Colonic mucosa (tissue), 4 donors: ENCODE data around the gene CABS1. TPM values are rescaled to one million over a fixed set of nuclear protein-coding genes. Genes with fewer than 3 reads are reported as not detected.

Source experiments
- DNase-seq: peaks from one replicate; pipeline ENCODE4 v3.0.0-alpha.2; 2020
- H3K27ac ChIP-seq: fragments of 200-600 bp; one replicate; pipeline ENCODE4 v1.8.0; 2021
- H3K27me3 ChIP-seq: fragments of 200-600 bp; one replicate; pipeline ENCODE4 v1.8.0; 2021
- H3K36me3 ChIP-seq: fragments of 200-600 bp; one replicate; pipeline ENCODE4 v1.8.0; 2021
- H3K4me1 ChIP-seq: fragments of 200-600 bp; one replicate; pipeline ENCODE4 v1.8.0; 2021; ENCODE audit warnings: mild to moderate bottlenecking
- H3K4me3 ChIP-seq: fragments of 200-600 bp; one replicate; pipeline ENCODE4 v1.8.0; 2021
- H3K9ac ChIP-seq, 2 donors: one replicate each; pipeline ENCODE4 v1.7.0; 2013; ENCODE audit warnings: control low read depth in 2 of 2, low read depth in 2 of 2, low read length in 2 of 2
- H3K9me3 ChIP-seq: fragments of 200-600 bp; one replicate; pipeline ENCODE4 v1.8.0; 2021
- intact Hi-C: fragments of 100-400 bp; cut with DNase I; formaldehyde crosslinking; loops from one replicate; pipeline ENCODE4 v1.14.1; 2022
- total RNA-seq, 2 donors: library from RNA; stranded (reverse); fragmentation: NEBNext Ultra II Directional in 1 of 2; extraction: Animal tissue kit (Norgen Biotek cat#: 25700) in 1 of 2; gene quantifications; one replicate each; pipeline ENCODE4 v1.2.1, GENCODE V29; 2021
- TF ChIP-seq, protein P1 (sequence below): fragments of 200-600 bp; IDR thresholded peaks from one replicate; pipeline ENCODE4 v1.8.0; 2022; ENCODE audit warnings: antibody characterized with exemption, mild to moderate bottlenecking
- donor health status: healthy.
- donor health status: DM: no; HTN: no; CAD: no.
- donor health status: DM: no; HTN: no; CAD: no.

CABS1 gene
- total RNA-seq, 2 donors from 2014 or later, result not detected

DNA sequence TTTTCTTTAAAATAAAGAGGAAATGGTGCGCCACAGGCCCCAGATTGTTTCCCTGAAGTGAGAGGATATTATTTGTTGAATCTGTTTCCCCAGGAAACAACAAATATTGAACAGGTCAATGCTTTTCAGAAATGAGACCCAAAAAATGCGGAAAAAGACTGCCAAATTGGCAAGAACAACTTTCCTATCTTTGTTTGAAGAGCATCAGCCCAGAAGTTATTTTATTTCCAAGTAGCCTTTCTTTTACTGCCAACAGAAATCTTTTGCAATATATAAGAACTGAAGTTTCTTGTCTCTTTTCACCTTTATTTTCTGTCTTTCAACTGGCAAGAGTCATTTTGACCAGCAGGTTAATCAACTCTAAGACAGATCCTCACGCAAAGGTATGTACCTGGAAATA lies 25.7 kb downstream of the CABS1 start, which contains the start of gene SMR3A:
SMR3A (plus strand) TSS at position 301 of the 400 bp plus-strand sequence. CDS start 1,356 bp downstream, outside the sequence.
- Histone ChIP-seq H3K9me3 (no peaks in the 10 kb centered on the region), H3K36me3 (no peaks in the 10 kb centered on the region), H3K27ac (no peak within 1 kb of the TSS), H3K9ac (no peak within 1 kb of the TSS), H3K4me1 (no peaks in the 10 kb centered on the region), H3K4me3 (no peak within 1 kb of the TSS), H3K27me3 (no peaks in the 10 kb centered on the region)
- intact Hi-C loops, result no loop called here
- DNase-seq, result no peak
- TF ChIP-seq, protein P1, sequence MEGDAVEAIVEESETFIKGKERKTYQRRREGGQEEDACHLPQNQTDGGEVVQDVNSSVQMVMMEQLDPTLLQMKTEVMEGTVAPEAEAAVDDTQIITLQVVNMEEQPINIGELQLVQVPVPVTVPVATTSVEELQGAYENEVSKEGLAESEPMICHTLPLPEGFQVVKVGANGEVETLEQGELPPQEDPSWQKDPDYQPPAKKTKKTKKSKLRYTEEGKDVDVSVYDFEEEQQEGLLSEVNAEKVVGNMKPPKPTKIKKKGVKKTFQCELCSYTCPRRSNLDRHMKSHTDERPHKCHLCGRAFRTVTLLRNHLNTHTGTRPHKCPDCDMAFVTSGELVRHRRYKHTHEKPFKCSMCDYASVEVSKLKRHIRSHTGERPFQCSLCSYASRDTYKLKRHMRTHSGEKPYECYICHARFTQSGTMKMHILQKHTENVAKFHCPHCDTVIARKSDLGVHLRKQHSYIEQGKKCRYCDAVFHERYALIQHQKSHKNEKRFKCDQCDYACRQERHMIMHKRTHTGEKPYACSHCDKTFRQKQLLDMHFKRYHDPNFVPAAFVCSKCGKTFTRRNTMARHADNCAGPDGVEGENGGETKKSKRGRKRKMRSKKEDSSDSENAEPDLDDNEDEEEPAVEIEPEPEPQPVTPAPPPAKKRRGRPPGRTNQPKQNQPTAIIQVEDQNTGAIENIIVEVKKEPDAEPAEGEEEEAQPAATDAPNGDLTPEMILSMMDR, result no peak

DNA sequence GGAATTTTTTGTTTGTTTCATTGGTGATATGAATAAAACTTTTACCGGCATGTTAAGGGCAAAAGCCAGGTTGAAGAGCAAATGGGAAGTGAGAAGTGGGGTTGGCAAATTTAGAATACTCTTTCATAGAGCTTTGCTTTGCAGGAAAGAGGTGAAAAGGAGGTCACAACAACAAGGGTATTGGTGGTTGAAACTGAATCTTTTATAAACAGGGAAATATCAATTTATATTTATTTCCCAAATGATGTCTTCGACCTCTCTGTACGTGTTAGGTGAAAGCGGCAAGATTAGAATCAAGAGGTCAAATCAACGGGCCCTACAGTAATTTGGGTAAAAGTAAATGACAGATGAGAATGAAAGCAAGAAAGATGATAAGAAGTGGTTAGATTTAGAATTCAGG lies 29.2 kb downstream of the CABS1 start:
- intact Hi-C loops, result no loop called here
- H3K4me3 ChIP-seq, result no peak overlapping the region
- no peaks in the 10 kb centered on the region for H3K36me3 ChIP-seq
- no peaks in the 10 kb centered on the region for H3K27me3 ChIP-seq
- DNase-seq, result no peak
- no peaks in the 10 kb centered on the region for H3K4me1 ChIP-seq
- no peaks in the 10 kb centered on the region for H3K9me3 ChIP-seq
- H3K27ac ChIP-seq, result no peak overlapping the region
- TF ChIP-seq, protein P1, result no peak
- no peak overlapping the region for H3K9ac ChIP-seq

DNA sequence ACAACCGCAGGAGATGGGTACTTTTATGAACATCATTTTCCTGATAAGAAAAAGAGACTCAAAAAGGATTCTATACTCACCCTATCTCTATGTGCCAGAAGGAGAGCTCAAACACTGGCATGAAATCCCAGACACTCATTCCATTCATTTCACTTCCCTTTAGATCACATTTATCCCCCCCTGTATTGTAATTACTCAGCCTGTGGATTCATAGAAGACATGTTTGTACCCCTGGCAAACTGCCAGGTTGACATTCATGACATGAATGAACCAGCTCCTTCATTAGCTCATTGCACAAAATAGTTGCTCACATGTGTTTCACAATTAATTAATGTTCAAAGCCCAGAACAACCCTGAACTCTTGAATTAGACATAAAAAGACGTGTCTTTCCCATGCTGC lies 30.7 kb downstream of the CABS1 start:
- H3K36me3 ChIP-seq, result no peaks in the 10 kb centered on the region
- TF ChIP-seq, protein P1, result no peak
- no peak overlapping the region for H3K4me3 ChIP-seq
- H3K9me3 ChIP-seq, result no peaks in the 10 kb centered on the region
- no peak for DNase-seq
- H3K4me1 ChIP-seq, result no peaks in the 10 kb centered on the region
- intact Hi-C loops, result no loop called here
- H3K27me3 ChIP-seq, result no peaks in the 10 kb centered on the region
- no peak overlapping the region for H3K9ac ChIP-seq
- no peak overlapping the region for H3K27ac ChIP-seq

DNA sequence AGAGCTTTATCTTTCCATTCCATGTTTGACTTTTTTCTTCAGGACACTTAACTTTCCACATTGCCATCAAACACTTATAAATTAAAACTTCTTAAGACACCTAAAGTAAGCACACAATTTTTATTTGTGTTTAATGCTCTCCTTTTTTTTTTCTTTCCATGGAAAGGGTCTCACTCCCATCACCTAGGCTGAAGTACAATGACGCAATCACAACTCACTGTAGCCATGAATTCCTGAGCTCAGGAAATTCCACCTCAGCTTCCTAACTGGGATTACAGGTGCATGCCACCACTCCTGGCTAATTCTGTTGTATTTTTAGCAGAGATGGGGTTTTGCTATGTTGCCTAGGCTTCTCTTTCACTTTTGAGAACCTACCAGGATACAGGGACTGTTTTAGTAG lies 33.0 kb downstream of the CABS1 start:
- H3K9ac ChIP-seq, result no peak overlapping the region
- H3K9me3 ChIP-seq, result no peaks in the 10 kb centered on the region
- TF ChIP-seq, protein P1, result no peak
- intact Hi-C loops, result no loop called here
- H3K4me3 ChIP-seq, result no peak overlapping the region
- no peaks in the 10 kb centered on the region for H3K4me1 ChIP-seq
- H3K27me3 ChIP-seq, result no peaks in the 10 kb centered on the region
- DNase-seq, result no peak
- no peaks in the 10 kb centered on the region for H3K36me3 ChIP-seq
- no peak overlapping the region for H3K27ac ChIP-seq

DNA sequence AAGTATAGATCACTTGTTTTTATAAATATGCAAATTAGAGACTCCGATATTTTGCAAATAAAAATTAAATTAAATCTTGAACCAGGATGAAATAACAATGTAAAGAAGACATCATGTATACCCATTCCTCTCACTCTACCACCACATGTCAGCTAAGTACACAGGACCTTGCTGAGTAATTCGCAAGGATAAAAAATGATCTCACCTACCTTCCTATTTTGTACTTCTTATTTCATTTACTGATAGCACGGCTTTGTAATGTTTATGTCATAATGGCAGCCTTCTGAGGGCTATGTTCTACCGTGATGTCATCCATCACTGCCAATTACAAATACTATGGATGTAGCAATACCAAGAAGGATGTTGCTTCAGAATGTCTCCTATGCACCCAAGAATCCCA lies 37.2 kb downstream of the CABS1 start:
- Histone ChIP-seq H3K27ac (no peak overlapping the region), H3K36me3 (no peaks in the 10 kb centered on the region)
- intact Hi-C loops, result no loop called here

More for the DNA sequence above, 37.2 kb downstream of the CABS1 start:
- Histone ChIP-seq H3K9ac (no peak overlapping the region), H3K27me3 (no peaks in the 10 kb centered on the region), H3K9me3 (no peaks in the 10 kb centered on the region), H3K4me3 (no peak overlapping the region), H3K4me1 (no peaks in the 10 kb centered on the region)
- no peak for DNase-seq
- TF ChIP-seq, protein P1, result no peak
